Panc1 (cell line): ENCODE data around the gene CDC16. TPM values are rescaled to one million over a fixed set of nuclear protein-coding genes. Genes with fewer than 3 reads are reported as not detected.
"Not testable (repeated sequence)": the region's sequence is repeated elsewhere in the genome, so short reads cannot be mapped to it uniquely, and the experiment has no call there.

Source experiments
- ATAC-seq: fragments of 200-7000 bp; cut with Tn5 transposase; 2 replicates; pipeline ENCODE4 v1.9.1; 2020; ENCODE audit warnings: mild to moderate bottlenecking, moderate library complexity
- BruUV-seq: library from RNA; stranded (reverse); fragments of 400-500 nt; replicated peaks from 2 replicates; lab custom pipeline; 2021; lab: Mats Ljungman, UMichigan
- CTCF ChIA-PET: fragments of 300-600 bp; sonication (Branson Sonifier 250); formaldehyde crosslinking; loops from one replicate; lab custom pipeline; 2022; ENCODE audit warnings: antibody characterized with exemption; lab: Charles Lee
- POLR2A ChIA-PET: fragments of 300-600 bp; sonication (Branson Sonifier 250); formaldehyde crosslinking; loops from one replicate; lab custom pipeline; 2022; ENCODE audit warnings: antibody characterized with exemption; lab: Charles Lee
- DNase-seq: peaks from one replicate; pipeline ENCODE4 v3.0.0-alpha.2; 2010; ENCODE audit warnings: low read depth, low spot score
- H3K27ac ChIP-seq: 2 replicates; pipeline ENCODE4 v1.5.1; 2011; ENCODE audit warnings: mild to moderate bottlenecking, low read length, inconsistent platforms
- H3K27me3 ChIP-seq: fragments of 200-500 bp; sonication (Bioruptor generic); 2 replicates; pipeline ENCODE4 v1.6.0; 2014; ENCODE audit warnings: low read length, inconsistent platforms; ENCODE audit not compliant: control insufficient read depth, insufficient read depth
- H3K36me3 ChIP-seq: fragments of 200-500 bp; sonication (Bioruptor generic); 2 replicates; pipeline ENCODE4 v1.5.1; 2014; ENCODE audit warnings: inconsistent platforms, mild to moderate bottlenecking, low read length, moderate library complexity; ENCODE audit not compliant: control insufficient read depth, insufficient read depth
- H3K4me1 ChIP-seq: 2 replicates; pipeline ENCODE4 v1.5.1; 2011; ENCODE audit warnings: inconsistent platforms, mild to moderate bottlenecking, low read length, moderate library complexity; ENCODE audit not compliant: control insufficient read depth, insufficient read depth
- H3K4me3 ChIP-seq, 2 experiments: 2 replicates each; pipeline ENCODE4 v1.5.1; 2011 to 2012; ENCODE audit warnings: low read depth in 2 of 2, low read length in 2 of 2, mild to moderate bottlenecking in 2 of 2, inconsistent platforms in 1 of 2, moderate library complexity in 1 of 2
- H3K9me3 ChIP-seq: fragments of 200-500 bp; sonication (Bioruptor generic); 2 replicates; pipeline ENCODE4 v1.5.1; 2014; ENCODE audit warnings: low read depth, mild to moderate bottlenecking, inconsistent platforms, low read length, moderate library complexity; ENCODE audit not compliant: control insufficient read depth, insufficient read depth
- POLR2AphosphoS5 ChIP-seq: IDR thresholded peaks from 2 replicates; pipeline ENCODE4 v1.6.1; 2012; ENCODE audit warnings: mild to moderate bottlenecking, low read depth, low read length, moderate library complexity
- SIN3A ChIP-seq: IDR thresholded peaks from 2 replicates; pipeline ENCODE4 v1.6.1; 2012; ENCODE audit warnings: low read depth, mild to moderate bottlenecking, low read length, moderate library complexity, borderline replicate concordance; ENCODE audit not compliant: insufficient read depth
- TCF7L2 ChIP-seq: IDR thresholded peaks from 2 replicates; pipeline ENCODE4 v1.6.1; 2011; ENCODE audit warnings: mild to moderate bottlenecking, low read depth, low read length, inconsistent platforms
- in situ Hi-C: cut with HindIII; loops from 2 replicates; pipeline ENCODE4 v1.10.0; 2016; ENCODE audit warnings: low sequenced_read_pairs, low pct_unique_long_range_greater_than_20kb
- intact Hi-C: fragments of 100-400 bp; cut with micrococcal nuclease; formaldehyde crosslinking; loops from one replicate; pipeline ENCODE4 v1.10.0; 2022; ENCODE audit not compliant: unreplicated experiment
- total RNA-seq: library from RNA; stranded (reverse); gene quantifications from one replicate; pipeline ENCODE4 v1.2.1, GENCODE V29; 2021; ENCODE audit not compliant: unreplicated experiment
- TF ChIP-seq, protein P1 (sequence below), 2 experiments: IDR thresholded peaks; 2 replicates each; pipeline ENCODE4 v1.6.1; 2011 to 2012; ENCODE audit warnings: low read depth in 2 of 2, control low read depth in 1 of 2, low read length in 1 of 2, mild to moderate bottlenecking in 1 of 2, moderate library complexity in 1 of 2; ENCODE audit not compliant: insufficient read depth in 1 of 2
- TF ChIP-seq, protein P2 (sequence below): fragments of 450-650 bp; IDR thresholded peaks from 2 replicates; pipeline ENCODE4 v1.5.1; 2017; ENCODE audit warnings: mild to moderate bottlenecking

CDC16 gene
- total RNA-seq, 1 experiment from 2014 or later: 51.8 TPM

DNA sequence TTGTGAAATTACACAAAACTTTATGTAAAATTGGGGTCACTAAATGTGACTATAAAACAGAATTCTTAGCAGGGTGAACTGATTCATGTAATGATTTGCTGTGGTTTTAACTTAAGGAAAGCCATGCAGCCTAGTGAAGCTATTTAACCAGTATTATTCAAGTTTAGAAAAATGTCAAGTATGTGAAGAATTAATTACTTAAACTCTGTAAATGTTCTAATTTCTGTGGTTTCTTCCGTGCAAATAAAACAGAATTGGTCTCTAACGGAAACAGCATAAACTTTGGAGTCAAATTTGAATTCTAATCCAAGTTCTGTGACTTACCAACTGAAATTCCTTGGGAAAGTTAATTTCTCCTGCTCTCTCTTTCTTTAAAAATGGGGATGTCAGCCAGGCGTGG lies 13.3 kb downstream of the CDC16 start:
- ChIA-PET CTCF (no interaction called here), POLR2A (no interaction called here)
- TF ChIP-seq TCF7L2 (no peak), POLR2AphosphoS5 (no peak), SIN3A (no peak)
- TF ChIP-seq, protein P1, sequence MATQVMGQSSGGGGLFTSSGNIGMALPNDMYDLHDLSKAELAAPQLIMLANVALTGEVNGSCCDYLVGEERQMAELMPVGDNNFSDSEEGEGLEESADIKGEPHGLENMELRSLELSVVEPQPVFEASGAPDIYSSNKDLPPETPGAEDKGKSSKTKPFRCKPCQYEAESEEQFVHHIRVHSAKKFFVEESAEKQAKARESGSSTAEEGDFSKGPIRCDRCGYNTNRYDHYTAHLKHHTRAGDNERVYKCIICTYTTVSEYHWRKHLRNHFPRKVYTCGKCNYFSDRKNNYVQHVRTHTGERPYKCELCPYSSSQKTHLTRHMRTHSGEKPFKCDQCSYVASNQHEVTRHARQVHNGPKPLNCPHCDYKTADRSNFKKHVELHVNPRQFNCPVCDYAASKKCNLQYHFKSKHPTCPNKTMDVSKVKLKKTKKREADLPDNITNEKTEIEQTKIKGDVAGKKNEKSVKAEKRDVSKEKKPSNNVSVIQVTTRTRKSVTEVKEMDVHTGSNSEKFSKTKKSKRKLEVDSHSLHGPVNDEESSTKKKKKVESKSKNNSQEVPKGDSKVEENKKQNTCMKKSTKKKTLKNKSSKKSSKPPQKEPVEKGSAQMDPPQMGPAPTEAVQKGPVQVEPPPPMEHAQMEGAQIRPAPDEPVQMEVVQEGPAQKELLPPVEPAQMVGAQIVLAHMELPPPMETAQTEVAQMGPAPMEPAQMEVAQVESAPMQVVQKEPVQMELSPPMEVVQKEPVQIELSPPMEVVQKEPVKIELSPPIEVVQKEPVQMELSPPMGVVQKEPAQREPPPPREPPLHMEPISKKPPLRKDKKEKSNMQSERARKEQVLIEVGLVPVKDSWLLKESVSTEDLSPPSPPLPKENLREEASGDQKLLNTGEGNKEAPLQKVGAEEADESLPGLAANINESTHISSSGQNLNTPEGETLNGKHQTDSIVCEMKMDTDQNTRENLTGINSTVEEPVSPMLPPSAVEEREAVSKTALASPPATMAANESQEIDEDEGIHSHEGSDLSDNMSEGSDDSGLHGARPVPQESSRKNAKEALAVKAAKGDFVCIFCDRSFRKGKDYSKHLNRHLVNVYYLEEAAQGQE (IDR thresholded peaks at IDR 0.05; ENCODE audit: insufficient read depth in 1 of 2, low read depth in 2 of 2, low read length in 1 of 2): no peak
- TF ChIP-seq, protein P2, sequence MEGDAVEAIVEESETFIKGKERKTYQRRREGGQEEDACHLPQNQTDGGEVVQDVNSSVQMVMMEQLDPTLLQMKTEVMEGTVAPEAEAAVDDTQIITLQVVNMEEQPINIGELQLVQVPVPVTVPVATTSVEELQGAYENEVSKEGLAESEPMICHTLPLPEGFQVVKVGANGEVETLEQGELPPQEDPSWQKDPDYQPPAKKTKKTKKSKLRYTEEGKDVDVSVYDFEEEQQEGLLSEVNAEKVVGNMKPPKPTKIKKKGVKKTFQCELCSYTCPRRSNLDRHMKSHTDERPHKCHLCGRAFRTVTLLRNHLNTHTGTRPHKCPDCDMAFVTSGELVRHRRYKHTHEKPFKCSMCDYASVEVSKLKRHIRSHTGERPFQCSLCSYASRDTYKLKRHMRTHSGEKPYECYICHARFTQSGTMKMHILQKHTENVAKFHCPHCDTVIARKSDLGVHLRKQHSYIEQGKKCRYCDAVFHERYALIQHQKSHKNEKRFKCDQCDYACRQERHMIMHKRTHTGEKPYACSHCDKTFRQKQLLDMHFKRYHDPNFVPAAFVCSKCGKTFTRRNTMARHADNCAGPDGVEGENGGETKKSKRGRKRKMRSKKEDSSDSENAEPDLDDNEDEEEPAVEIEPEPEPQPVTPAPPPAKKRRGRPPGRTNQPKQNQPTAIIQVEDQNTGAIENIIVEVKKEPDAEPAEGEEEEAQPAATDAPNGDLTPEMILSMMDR: no peak
- ATAC-seq: no peak
- Histone ChIP-seq H3K36me3 (peaks cover 40% of the 10 kb centered on the region), H3K4me3 (no peak overlapping the region), H3K4me1 (no peaks in the 10 kb centered on the region), H3K27me3 (no peaks in the 10 kb centered on the region), H3K27ac (no peak overlapping the region), H3K9me3 (no peaks in the 10 kb centered on the region)
- intact Hi-C loops (no loop called here), in situ Hi-C loops (no loop called here)
- no peak for DNase-seq
- BruUV-seq: no TSS peak

DNA sequence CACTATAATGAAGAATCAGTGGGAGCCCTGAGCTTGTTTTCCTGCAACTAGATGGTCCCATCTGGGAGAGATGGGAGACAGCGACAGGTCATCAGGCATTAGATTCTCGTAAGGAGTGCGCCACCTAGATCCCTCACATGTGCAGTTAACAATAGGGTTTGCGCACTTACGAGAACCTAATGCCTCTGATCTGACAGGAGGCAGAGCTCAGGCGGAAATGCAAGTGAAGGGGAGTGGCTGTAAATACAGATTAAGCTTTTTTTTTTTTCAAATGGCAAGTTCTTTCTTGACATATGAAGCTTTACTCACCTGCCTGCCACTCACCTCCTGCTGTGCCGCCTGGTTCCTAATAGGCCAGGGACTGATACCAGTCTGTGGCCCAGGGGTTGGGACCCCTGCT lies 14.4 kb downstream of the CDC16 start:
- H3K27me3 ChIP-seq: no peaks in the 10 kb centered on the region
- no peak overlapping the region for H3K27ac ChIP-seq
- no peaks in the 10 kb centered on the region for H3K4me1 ChIP-seq
- POLR2A ChIA-PET: no interaction called here
- TF ChIP-seq POLR2AphosphoS5: no peak
- TF ChIP-seq SIN3A: no peak
- TF ChIP-seq, protein P1 (IDR thresholded peaks at IDR 0.05; ENCODE audit: insufficient read depth in 1 of 2, low read depth in 2 of 2, low read length in 1 of 2): no peak
- TF ChIP-seq, protein P2: 0 out of 2 replicates have a peak, but pooled peaks have one; percentile 4
- TF ChIP-seq TCF7L2: no peak
- intact Hi-C loops: no loop called here
- no TSS peak for BruUV-seq
- no peak overlapping the region for H3K4me3 ChIP-seq
- CTCF ChIA-PET: no interaction called here
- ATAC-seq (no peak), DNase-seq (no peak)
- peaks cover 31% of the 10 kb centered on the region for H3K36me3 ChIP-seq
- H3K9me3 ChIP-seq: no peaks in the 10 kb centered on the region
- in situ Hi-C loops: no loop called here

DNA sequence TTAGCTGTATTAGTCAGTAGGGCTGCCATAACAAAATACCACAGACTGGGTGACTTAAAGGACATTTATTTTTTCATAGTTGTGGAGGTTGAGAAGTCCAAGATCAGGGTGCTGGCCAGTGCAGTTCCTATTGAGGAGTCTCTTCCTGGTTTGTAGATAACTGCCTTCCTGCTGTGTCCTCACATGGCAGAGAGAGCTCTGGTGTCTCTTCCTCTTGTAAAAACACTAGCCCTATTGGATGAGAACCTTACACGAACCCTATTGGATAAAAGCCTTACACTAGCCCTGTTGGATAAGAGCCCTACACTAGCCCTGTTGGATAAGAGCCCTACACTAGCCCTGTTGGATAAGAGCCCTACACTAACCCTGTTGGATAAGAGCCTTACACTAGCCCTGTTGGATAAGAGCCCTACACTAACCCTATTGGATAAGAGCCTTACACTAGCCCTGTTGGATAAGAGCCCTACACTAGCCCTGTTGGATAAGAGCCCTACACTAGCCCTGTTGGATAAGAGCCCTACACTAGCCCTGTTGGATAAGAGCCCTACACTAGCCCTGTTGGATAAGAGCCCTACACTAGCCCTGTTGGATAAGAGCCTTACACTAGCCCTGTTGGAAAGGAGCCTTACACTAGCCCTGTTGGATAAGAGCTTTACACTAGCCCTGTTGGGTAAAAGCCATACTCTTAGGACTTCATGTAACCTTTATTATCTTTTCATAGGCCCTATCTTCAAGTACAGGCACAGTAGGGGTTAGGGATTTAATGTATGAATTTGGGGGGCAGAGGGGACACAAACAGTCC lies 17.1 kb downstream of the CDC16 start:
- H3K27ac ChIP-seq, POLR2A ChIA-PET, H3K4me1 ChIP-seq, ATAC-seq, BruUV-seq, DNase-seq, H3K9me3 ChIP-seq, CTCF ChIA-PET, in situ Hi-C loops, H3K27me3 ChIP-seq, H3K4me3 ChIP-seq, intact Hi-C loops: not testable (repeated sequence)
- H3K36me3 ChIP-seq: peaks cover 12% of the 10 kb centered on the region
